ENCODE results near the gene TEDDM1. TPM values are rescaled to one million over a fixed set of nuclear protein-coding genes. Genes with fewer than 3 reads are reported as not detected.

The TEDDM1 gene
- total RNA-seq, 2 donors from 2014 or later = not detected

DNA sequence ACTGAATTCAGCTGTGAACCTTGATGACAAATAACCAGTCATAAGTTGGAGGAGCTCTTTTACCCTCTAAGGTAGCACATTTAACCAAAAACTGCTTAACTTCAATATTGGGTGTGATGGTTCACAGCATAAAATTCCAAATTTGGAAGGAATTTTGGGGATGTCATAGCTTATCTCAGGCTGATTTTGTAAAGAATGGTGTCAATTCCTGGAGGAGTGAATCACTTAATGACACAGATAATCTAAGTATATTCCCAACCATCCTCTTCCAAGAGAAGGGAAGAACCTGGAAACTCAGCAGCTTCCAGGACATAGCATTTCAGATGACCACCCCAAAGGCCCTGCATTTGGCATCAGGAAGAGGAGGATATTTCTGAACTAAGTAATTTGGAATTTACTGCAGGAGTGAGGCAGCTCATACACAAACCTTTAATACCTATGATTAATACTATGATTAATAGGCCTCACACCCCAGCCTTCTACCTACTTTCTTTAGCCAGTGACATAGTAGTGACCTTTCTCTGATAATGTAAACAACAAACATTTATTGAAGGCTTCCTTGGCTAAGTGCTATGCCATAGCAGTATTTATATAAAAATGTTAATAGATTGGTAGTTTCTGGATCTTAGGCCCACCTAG lies 23.4 kb downstream of the TEDDM1 start:
- Histone ChIP-seq H3K9me3 (no peaks in the 10 kb centered on the region), H3K4me1 (no peaks in the 10 kb centered on the region), H3K27me3 (no peaks in the 10 kb centered on the region), H3K4me3 (no peak overlapping the region), H3K27ac (no peak overlapping the region), H3K9ac (ENCODE audit: low read depth in 2 of 2, low read length in 2 of 2) (no peak overlapping the region), H3K36me3 (no peaks in the 10 kb centered on the region)
- TF ChIP-seq, protein P1, sequence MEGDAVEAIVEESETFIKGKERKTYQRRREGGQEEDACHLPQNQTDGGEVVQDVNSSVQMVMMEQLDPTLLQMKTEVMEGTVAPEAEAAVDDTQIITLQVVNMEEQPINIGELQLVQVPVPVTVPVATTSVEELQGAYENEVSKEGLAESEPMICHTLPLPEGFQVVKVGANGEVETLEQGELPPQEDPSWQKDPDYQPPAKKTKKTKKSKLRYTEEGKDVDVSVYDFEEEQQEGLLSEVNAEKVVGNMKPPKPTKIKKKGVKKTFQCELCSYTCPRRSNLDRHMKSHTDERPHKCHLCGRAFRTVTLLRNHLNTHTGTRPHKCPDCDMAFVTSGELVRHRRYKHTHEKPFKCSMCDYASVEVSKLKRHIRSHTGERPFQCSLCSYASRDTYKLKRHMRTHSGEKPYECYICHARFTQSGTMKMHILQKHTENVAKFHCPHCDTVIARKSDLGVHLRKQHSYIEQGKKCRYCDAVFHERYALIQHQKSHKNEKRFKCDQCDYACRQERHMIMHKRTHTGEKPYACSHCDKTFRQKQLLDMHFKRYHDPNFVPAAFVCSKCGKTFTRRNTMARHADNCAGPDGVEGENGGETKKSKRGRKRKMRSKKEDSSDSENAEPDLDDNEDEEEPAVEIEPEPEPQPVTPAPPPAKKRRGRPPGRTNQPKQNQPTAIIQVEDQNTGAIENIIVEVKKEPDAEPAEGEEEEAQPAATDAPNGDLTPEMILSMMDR (IDR thresholded peaks at IDR 0.05) = no peak
- no peak for DNase-seq
- intact Hi-C loops (cut with DNase I) = no loop called here

DNA sequence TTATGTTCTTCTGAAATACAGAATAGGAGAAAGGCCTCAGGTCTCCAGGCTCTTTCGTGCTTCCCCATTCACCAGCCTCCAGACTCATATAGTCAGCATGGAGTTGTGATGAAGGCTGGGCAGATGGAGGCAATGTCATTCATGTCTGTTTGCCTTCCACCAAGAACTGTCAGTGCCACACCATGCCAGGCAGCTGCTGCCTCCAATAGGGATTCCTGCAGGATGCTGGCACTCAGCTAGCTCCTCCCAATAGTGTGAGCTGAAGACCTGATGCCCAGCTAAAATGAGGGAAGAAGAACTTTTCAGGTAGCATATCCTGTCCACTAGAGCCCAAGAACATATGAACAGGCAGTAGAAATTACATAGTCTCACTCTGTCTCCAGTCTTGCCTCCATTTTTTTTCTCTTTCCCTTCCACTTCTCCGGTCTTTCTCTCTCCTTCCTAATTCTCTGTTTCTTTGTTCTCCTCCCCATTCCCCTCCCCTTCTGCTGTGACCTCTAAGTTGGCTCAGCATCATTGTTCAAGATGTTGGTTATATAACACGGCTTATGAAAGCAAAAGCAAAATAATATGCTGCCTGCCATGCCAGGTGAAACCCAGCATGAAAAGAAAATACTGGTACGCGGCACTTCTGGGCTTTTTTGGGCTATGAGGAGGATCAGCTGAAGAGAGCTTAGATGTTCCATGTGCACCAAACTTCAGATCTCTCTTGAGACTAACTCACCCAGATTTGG lies 26.2 kb downstream of the TEDDM1 start:
- Histone ChIP-seq H3K27me3 (no peaks in the 10 kb centered on the region), H3K4me1 (no peaks in the 10 kb centered on the region), H3K36me3 (no peaks in the 10 kb centered on the region), H3K9ac (ENCODE audit: low read depth in 2 of 2, low read length in 2 of 2) (no peak overlapping the region), H3K4me3 (no peak overlapping the region), H3K9me3 (no peaks in the 10 kb centered on the region), H3K27ac (no peak overlapping the region)
- no peak for DNase-seq
- TF ChIP-seq, protein P1 (IDR thresholded peaks at IDR 0.05) = no peak
- intact Hi-C loops (cut with DNase I) = no loop called here

DNA sequence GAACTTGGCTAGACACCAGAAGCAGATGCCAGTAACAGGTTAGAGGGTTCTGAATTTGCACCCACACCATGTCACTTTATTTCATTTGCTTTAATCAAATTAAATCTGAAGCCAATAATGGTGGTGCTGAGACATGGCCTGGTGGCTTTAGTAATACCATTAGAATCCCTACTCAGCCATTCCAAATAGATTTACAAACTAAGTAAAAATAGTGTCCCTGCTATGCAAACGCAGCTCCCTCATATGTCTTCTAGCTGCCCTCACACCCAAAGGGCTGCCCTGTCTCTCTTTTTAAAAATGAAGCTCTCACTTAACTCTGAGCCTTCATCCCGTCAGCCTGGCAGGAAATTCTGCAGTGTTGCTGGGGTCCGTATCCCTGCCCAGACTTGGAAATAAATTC lies 29.9 kb downstream of the TEDDM1 start:
- intact Hi-C loops (cut with DNase I) = no loop called here
- no peak overlapping the region for H3K4me3 ChIP-seq
- H3K27ac ChIP-seq = no peak overlapping the region
- no peak overlapping the region for H3K9ac ChIP-seq (ENCODE audit: low read depth in 2 of 2, low read length in 2 of 2)
- DNase-seq = no peak
- no peaks in the 10 kb centered on the region for H3K4me1 ChIP-seq
- H3K9me3 ChIP-seq = no peaks in the 10 kb centered on the region
- no peaks in the 10 kb centered on the region for H3K27me3 ChIP-seq
- H3K36me3 ChIP-seq = no peaks in the 10 kb centered on the region
- TF ChIP-seq, protein P1 (IDR thresholded peaks at IDR 0.05) = no peak

DNA sequence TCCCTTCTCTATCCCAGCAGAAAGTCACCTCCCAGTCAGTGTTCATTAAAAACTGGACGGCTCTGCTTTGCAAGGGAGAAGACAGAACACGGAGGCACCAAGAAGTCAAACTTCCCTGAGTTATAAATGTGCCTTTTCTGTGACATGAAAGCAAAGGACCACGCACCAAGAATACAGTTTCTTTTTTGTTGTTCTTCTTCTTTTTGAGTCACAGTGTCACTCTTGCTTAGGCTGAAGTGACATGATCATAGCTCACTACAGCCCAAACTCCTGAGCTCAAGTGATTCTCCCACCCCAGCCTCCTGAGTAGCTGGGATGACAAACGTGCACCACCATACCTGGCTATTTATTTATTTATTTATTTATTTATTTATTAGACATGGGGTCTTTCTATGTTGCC lies 31.6 kb downstream of the TEDDM1 start:
- H3K4me3 ChIP-seq = no peak overlapping the region
- TF ChIP-seq, protein P1 (IDR thresholded peaks at IDR 0.05) = no peak
- intact Hi-C loops (cut with DNase I) = no loop called here
- H3K27me3 ChIP-seq = no peaks in the 10 kb centered on the region
- no peaks in the 10 kb centered on the region for H3K9me3 ChIP-seq
- no peak overlapping the region for H3K9ac ChIP-seq (ENCODE audit: low read depth in 2 of 2, low read length in 2 of 2)
- no peaks in the 10 kb centered on the region for H3K36me3 ChIP-seq
- DNase-seq = no peak
- no peaks in the 10 kb centered on the region for H3K4me1 ChIP-seq
- H3K27ac ChIP-seq = no peak overlapping the region

DNA sequence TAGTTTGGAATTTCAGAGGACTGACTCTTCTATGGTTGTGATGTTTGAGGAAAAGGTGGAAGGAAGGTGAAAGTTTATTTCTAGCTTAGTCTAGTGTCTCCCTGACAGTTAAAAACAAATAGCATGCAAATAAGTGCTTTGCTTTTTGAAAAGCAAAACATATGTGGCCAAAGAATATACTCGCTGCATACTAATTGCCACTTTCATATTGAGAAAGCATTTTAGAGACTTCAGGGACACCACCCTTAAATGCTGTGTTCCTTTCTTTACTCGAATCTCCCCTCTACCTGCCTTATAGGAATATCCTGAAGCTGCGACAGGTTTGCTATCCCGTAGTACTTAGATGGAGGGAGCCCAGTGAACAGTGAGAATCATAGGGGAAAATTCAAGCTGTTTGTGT lies 32.1 kb downstream of the TEDDM1 start:
- intact Hi-C loops (cut with DNase I) = no loop called here
- Histone ChIP-seq H3K9ac (ENCODE audit: low read depth in 2 of 2, low read length in 2 of 2) (no peak overlapping the region), H3K9me3 (no peaks in the 10 kb centered on the region), H3K4me3 (no peak overlapping the region), H3K27ac (no peak overlapping the region), H3K4me1 (no peaks in the 10 kb centered on the region), H3K36me3 (no peaks in the 10 kb centered on the region), H3K27me3 (no peaks in the 10 kb centered on the region)
- TF ChIP-seq, protein P1 (IDR thresholded peaks at IDR 0.05) = no peak
- DNase-seq = no peak

All from colonic mucosa (tissue), 4 donors.